ENCODE data around the gene DVL3. TPM values are rescaled to one million over a fixed set of nuclear protein-coding genes. Genes with fewer than 3 reads are reported as not detected.

Gene DVL3
- total and polyA plus RNA-seq, 7 experiments from 2014 or later, result 3.1 to 45.3 (median 36.2) TPM

GRCh38 chr3:184175981-184176376 is 20.8 kb downstream of the DVL3 start:
- peaks cover 4 to 23% (median 9%) of the 10 kb centered on the region in 5 donors for H3K36me3 Mint-ChIP-seq
- CTCF ChIA-PET, result no interaction called here

GRCh38 chr3:184176377-184177330 is 21.5 kb downstream of the DVL3 start:
- Histone ChIP-seq H3K27me3 (ENCODE audit: control insufficient read depth in 2 of 2, insufficient read depth in 2 of 2, low read length in 2 of 2) (no peaks in the 10 kb centered on the region), H3K4me1 (ENCODE audit: control insufficient read depth in 2 of 2, insufficient read depth in 2 of 2, low read length in 2 of 2) (peaks cover 18 to 20% of the 10 kb centered on the region in 2 donors), H3K27ac (ENCODE audit: low read depth, low read length) (no peak overlapping the region), H3K9me3 (ENCODE audit: control insufficient read depth in 2 of 3, low read length in 3 of 3) (no peaks in the 10 kb centered on the region), H3K36me3 (ENCODE audit: control insufficient read depth in 2 of 3, insufficient read depth in 3 of 3, low read length in 3 of 3) (peaks cover 12 to 54% (median 14%) of the 10 kb centered on the region in 3 experiments), H3K4me3 (ENCODE audit: low read length) (no peak overlapping the region)
- Mint-ChIP-seq H3K4me3 (peak overlapping the region; percentile 39 to 98 (median 94)), H3K27me3 (no peaks in the 10 kb centered on the region), H3K36me3 (peaks cover 4 to 23% (median 9%) of the 10 kb centered on the region in 5 donors), H3K27ac (peak overlapping the region in 5 of 9 donors; percentile 2 to 46 (median 28)), H3K4me1 (peaks cover 14 to 46% (median 38%) of the 10 kb centered on the region in 7 donors), H3K9me3 (no peaks in the 10 kb centered on the region)
- intact Hi-C loops (cut with micrococcal nuclease), result loop anchor here in 1 of 2 donors (10.0 kb wide), 1 partner anchor 542 kb away; the partner anchor contains the start of gene KLHL24
- CTCF ChIA-PET, result no interaction called here
- POLR2A ChIA-PET, result interaction anchor here (1.7 kb wide), 1 partner anchor 9 kb away, joined by 9 read pairs; the partner anchor contains the start of gene ABCF3
- no peak for ATAC-seq
- no peak for DNase-seq

More at GRCh38 chr3:184175981-184176376, 20.8 kb downstream of the DVL3 start:
- intact Hi-C loops (cut with micrococcal nuclease), result loop anchor here (2.0 to 10.0 kb wide), 2 partner anchors 539 to 541 kb away; partner anchors contain the start of gene KLHL24 (in 1 of the 2)
- Histone ChIP-seq H3K4me1 (ENCODE audit: control insufficient read depth in 2 of 2, insufficient read depth in 2 of 2, low read length in 2 of 2) (peaks cover 18 to 20% of the 10 kb centered on the region in 2 donors), H3K36me3 (ENCODE audit: control insufficient read depth in 2 of 3, insufficient read depth in 3 of 3, low read length in 3 of 3) (peaks cover 6 to 49% (median 10%) of the 10 kb centered on the region in 3 experiments), H3K4me3 (ENCODE audit: low read length) (peak overlapping the region; percentile 82), H3K27me3 (ENCODE audit: control insufficient read depth in 2 of 2, insufficient read depth in 2 of 2, low read length in 2 of 2) (no peaks in the 10 kb centered on the region), H3K9me3 (ENCODE audit: control insufficient read depth in 2 of 3, low read length in 3 of 3) (no peaks in the 10 kb centered on the region), H3K27ac (ENCODE audit: low read depth, low read length) (peak overlapping the region; percentile 95)
- POLR2A ChIA-PET, result interaction anchor here (1.0 to 2.9 kb wide), 2 partner anchors 10 to 161 kb away, joined by 3 to 15 read pairs; partner anchors contain the start of gene ABCF3
- ATAC-seq (no peak), DNase-seq (no peak)
- Mint-ChIP-seq H3K27ac (peak overlapping the region in 7 of 9 donors; percentile 36 to 91 (median 84)), H3K9me3 (no peaks in the 10 kb centered on the region), H3K4me3 (peak overlapping the region; percentile 89 to 98 (median 96)), H3K4me1 (peaks cover 14 to 46% (median 38%) of the 10 kb centered on the region in 7 donors), H3K27me3 (no peaks in the 10 kb centered on the region)

GRCh38 chr3:184177331-184177731 is 22.2 kb downstream of the DVL3 start:
- peak overlapping the region in 1 of 9 donors; percentile 46 for H3K27ac Mint-ChIP-seq
- peaks cover 14 to 46% (median 38%) of the 10 kb centered on the region in 7 donors for H3K4me1 Mint-ChIP-seq
- DNase-seq (no peak), ATAC-seq (no peak)
- H3K36me3 Mint-ChIP-seq, result peaks cover 4 to 26% (median 9%) of the 10 kb centered on the region in 5 donors
- Histone ChIP-seq H3K9me3 (ENCODE audit: control insufficient read depth in 2 of 3, low read length in 3 of 3) (no peaks in the 10 kb centered on the region), H3K27me3 (ENCODE audit: control insufficient read depth in 2 of 2, insufficient read depth in 2 of 2, low read length in 2 of 2) (no peaks in the 10 kb centered on the region), H3K27ac (ENCODE audit: low read depth, low read length) (no peak overlapping the region), H3K4me3 (ENCODE audit: low read length) (no peak overlapping the region), H3K36me3 (ENCODE audit: control insufficient read depth in 2 of 3, insufficient read depth in 3 of 3, low read length in 3 of 3) (peaks cover 18 to 61% (median 20%) of the 10 kb centered on the region in 3 experiments), H3K4me1 (ENCODE audit: control insufficient read depth in 2 of 2, insufficient read depth in 2 of 2, low read length in 2 of 2) (peaks cover 18 to 20% of the 10 kb centered on the region in 2 donors)
- intact Hi-C loops (cut with micrococcal nuclease), result loop anchor here in 1 of 2 donors (10.0 kb wide), 1 partner anchor 543 kb away; the partner anchor contains the start of gene KLHL24
- ChIA-PET CTCF (no interaction called here), POLR2A (interaction anchor here (1.0 to 1.7 kb wide), 2 partner anchors 8 to 138 kb away, joined by 3 to 9 read pairs; partner anchors contain the start of gene ABCF3)
- no peaks in the 10 kb centered on the region for H3K27me3 Mint-ChIP-seq
- peak overlapping the region in 6 of 10 donors; percentile 6 to 98 (median 62) for H3K4me3 Mint-ChIP-seq
- H3K9me3 Mint-ChIP-seq, result no peaks in the 10 kb centered on the region

- H3K4me3 Mint-ChIP-seq, result peak overlapping the region in 5 of 10 donors; percentile 1 to 40 (median 36)
- Histone ChIP-seq H3K27ac (ENCODE audit: low read depth, low read length) (no peak overlapping the region), H3K27me3 (ENCODE audit: control insufficient read depth in 2 of 2, insufficient read depth in 2 of 2, low read length in 2 of 2) (no peaks in the 10 kb centered on the region), H3K36me3 (ENCODE audit: control insufficient read depth in 2 of 3, insufficient read depth in 3 of 3, low read length in 3 of 3) (peaks cover 18 to 66% (median 21%) of the 10 kb centered on the region in 3 experiments), H3K4me1 (ENCODE audit: control insufficient read depth in 2 of 2, insufficient read depth in 2 of 2, low read length in 2 of 2) (peaks cover 18 to 20% of the 10 kb centered on the region in 2 donors), H3K9me3 (ENCODE audit: control insufficient read depth in 2 of 3, low read length in 3 of 3) (no peaks in the 10 kb centered on the region), H3K4me3 (ENCODE audit: low read length) (no peak overlapping the region)
- ATAC-seq (no peak), DNase-seq (no peak)
- H3K27ac Mint-ChIP-seq, result peak overlapping the region in 2 of 9 donors; percentile 38 to 43
- H3K9me3 Mint-ChIP-seq, result no peaks in the 10 kb centered on the region
- ChIA-PET CTCF (no interaction called here), POLR2A (interaction anchor here (0.6 to 1.7 kb wide), 3 partner anchors 8 to 1383 kb away, joined by 3 to 9 read pairs (median 5); partner anchors contain the start of gene ABCF3)
- no peaks in the 10 kb centered on the region for H3K27me3 Mint-ChIP-seq
- peaks cover 14 to 46% (median 38%) of the 10 kb centered on the region in 7 donors for H3K4me1 Mint-ChIP-seq
- peaks cover 3 to 31% (median 9%) of the 10 kb centered on the region in 5 donors for H3K36me3 Mint-ChIP-seq
- intact Hi-C loops (cut with micrococcal nuclease), result loop anchor here in 1 of 2 donors (10.0 kb wide), 1 partner anchor 543 kb away; the partner anchor contains the start of gene KLHL24
These were observed 22.7 kb downstream of the DVL3 start for GRCh38 chr3:184177767-184178306.

GRCh38 chr3:184178521-184179138 is 23.5 kb downstream of the DVL3 start:
- intact Hi-C loops (cut with micrococcal nuclease), result loop anchor here in 1 of 2 donors (10.0 kb wide), 1 partner anchor 544 kb away; the partner anchor contains the start of gene KLHL24
- peaks cover 14 to 46% (median 38%) of the 10 kb centered on the region in 7 donors for H3K4me1 Mint-ChIP-seq
- H3K27me3 Mint-ChIP-seq, result no peaks in the 10 kb centered on the region
- ChIA-PET POLR2A (interaction anchor here (0.6 kb wide), 1 partner anchor 1383 kb away, joined by 5 read pairs; no protein-coding TSS in a partner anchor), CTCF (no interaction called here)
- H3K4me1 ChIP-seq (ENCODE audit: control insufficient read depth in 2 of 2, insufficient read depth in 2 of 2, low read length in 2 of 2), result peaks cover 18 to 20% of the 10 kb centered on the region in 2 donors
- peak overlapping the region in 1 of 9 donors; percentile 65 for H3K27ac Mint-ChIP-seq
- H3K9me3 Mint-ChIP-seq, result no peaks in the 10 kb centered on the region
- peaks cover 18 to 74% (median 24%) of the 10 kb centered on the region in 3 experiments for H3K36me3 ChIP-seq (ENCODE audit: control insufficient read depth in 2 of 3, insufficient read depth in 3 of 3, low read length in 3 of 3)
- no peaks in the 10 kb centered on the region for H3K27me3 ChIP-seq (ENCODE audit: control insufficient read depth in 2 of 2, insufficient read depth in 2 of 2, low read length in 2 of 2)
- H3K27ac ChIP-seq (ENCODE audit: low read depth, low read length), result no peak overlapping the region
- ATAC-seq (no peak), DNase-seq (no peak)
- H3K36me3 Mint-ChIP-seq, result peaks cover 4 to 34% (median 9%) of the 10 kb centered on the region in 5 donors
- H3K4me3 Mint-ChIP-seq, result peak overlapping the region in 3 of 10 donors; percentile 34 to 40 (median 36)
- H3K4me3 ChIP-seq (ENCODE audit: low read length), result no peak overlapping the region
- no peaks in the 10 kb centered on the region for H3K9me3 ChIP-seq (ENCODE audit: control insufficient read depth in 2 of 3, low read length in 3 of 3)
